ENCODE data around the gene PLA2G2E.

PLA2G2E gene

DNA sequence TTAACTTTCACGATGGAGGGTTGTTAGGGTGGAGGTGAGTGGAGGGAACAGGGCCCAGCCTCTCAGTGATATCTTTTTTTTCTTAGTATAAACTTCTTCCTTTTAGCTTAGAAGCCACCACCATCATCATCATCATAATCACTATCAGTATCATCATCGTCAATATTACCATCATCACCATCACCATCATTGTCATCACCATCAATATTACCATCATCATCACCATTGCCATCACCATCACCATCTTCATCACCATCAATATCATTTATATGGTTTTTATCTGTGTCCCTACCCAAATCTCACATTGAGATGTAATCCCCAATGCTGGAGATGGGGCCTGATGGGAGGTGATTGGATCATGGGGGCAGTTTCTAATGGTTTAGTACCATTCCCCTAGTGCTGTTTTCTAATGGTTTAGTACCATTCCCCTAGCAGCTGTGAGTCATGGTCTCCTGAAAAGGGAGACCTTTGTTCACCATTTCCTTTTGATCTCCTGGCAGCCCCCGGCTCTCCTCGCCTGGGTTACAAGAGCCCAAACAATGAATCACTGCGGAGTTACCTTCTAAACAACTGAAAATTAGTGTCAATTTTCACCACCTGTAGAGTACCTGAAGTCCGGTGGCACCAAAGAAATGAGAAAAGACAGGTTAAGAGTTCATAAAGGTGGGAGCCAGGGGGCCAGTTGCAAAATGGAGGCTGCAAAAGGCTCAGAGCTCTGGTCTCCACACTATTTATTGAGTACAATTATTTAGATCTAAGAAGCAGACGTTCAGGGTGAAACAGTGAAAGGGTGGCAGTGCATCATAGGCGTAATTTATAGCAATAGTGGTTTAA lies 3.1 kb upstream of the PLA2G2E start:
- no peak for DNase-seq

DNA sequence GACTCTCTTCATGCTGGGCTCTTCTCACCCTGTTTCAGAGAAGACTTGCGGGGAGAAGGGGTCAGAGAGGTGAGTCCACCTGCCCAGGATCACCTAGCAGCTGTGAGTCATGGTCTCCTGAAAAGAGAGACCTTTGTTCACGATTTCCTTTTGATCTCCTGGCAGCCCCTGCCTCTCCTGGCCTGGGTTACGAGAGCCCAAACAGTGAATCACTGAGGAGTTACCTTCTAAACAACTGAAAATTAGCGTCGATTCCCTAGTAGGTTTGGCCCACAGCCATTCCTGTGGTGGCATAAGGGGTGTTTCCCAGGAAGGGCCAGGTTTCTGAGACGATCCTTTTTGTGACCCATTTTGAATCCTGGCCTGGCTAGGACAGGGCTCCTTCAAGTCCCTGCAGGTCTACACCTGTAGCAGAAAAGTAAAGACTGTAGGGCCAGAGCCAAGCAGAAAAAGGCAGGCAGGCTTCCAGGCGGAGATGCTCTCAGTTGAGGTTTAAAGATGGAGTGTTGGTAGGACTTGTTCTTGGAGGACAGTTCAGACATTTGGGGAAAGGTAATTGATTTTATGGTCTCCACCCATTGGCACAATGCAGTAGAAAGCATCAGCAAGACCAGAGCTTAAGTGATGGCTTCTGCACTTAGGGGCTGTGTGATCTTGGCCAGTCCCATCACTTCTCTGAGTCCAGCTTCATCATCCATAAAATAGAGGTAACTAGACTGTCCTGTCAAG lies 2.1 kb upstream of the PLA2G2E start:
- no peak for DNase-seq

DNA sequence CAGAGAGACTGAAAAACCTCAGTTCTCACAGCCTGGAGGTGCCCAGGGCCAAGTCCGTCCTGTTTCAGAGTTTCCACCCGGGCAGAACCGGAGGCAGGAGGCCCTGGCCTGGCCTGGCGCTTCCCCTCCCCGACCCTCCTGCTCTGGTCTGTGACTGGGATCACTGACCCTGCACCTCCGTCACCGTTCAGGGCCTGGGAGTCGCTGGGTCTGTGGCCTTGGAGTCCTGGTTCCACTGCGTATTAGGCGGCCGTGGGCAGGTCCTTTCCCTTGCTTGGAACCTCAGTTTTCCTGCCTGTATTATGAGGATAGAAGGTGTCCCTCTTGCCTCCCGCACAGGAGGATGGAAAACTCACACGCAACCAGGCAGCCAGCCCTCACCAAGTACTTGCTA lies 533 bp upstream of the PLA2G2E start:
- DNase-seq, result no peak

DNA sequence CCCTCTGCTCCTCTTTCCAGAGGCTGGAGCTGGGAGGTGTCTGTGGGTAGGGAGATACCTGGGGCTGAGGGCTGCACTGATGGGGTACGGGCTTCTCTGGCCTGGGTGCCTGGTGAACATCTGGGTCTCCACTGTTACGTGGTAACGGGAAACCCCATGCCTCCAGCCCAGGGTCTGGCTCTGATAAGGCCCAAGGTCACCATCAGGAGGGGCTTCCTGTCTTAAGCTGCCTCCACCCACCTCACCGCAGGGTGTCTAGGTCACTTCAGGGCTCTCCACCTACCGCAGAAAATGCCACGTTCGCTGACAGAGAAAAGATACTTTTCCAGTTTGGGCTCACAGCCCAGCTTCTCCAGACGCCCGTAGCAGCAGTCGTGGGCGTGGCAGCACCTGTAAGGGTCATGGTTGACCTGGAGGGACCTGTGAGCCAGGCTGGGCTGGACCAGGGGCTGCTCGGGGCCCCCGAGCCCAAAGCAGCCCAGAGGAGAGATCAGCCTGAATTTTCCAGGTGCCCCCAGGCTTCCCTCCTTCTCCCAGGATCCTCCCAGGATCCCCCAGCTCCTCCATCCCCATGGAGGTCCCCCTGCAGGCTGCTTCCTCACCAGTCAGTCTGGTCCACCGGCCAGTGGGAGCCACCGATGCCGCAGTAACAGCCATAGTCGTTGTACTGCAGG lies 1.3 kb downstream of the PLA2G2E start:
- no peak for DNase-seq

DNA sequence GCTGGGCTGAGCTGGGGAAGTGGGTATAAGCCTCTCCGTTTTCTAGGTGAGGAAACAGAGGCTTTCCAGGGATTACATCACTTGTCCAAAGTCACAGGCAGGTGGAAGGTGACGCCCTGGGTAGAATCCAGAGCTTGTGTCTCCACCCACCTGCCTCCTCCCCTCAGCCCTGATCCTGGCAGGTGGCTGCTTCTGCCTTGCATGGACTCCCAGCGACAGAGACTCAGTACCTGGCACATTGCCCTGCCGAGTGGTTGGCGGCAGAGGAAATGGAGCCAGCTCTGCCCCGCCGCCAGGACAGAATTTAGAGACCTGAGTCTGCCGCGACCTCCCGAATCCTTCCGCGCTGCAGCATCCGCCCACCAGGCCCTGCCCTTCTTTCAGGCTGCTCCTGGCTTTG lies 2.1 kb downstream of the PLA2G2E start:
- DNase-seq, result no peak

DNA sequence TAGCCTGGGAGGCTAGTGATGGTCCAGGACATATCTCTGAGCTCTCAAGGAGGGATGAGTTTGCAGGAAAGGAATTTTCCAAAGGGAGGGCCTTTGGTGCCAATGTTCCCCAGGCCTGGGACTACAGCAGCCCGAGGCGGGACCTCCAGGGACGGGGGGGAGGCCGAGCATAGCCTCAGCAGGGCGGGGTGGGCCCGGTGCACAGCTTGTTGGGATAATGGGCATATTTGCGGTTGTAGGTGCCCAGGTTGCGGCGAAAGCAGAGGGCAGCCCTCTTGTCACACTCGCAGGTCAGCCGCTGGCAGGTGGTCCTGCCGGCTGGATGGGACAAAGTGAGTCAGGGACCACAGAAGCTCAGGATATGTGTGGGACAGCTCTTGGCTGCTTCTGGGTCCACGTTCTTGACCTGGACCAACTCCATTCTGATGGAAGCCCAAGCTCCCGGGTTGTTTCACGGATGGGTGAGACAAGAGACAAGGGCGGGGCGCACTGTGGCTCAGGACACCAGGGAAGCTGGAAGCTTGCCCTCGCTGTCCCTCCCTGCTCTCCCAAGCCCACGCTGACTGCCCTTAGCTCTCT lies 3.2 kb downstream of the PLA2G2E start:
- no peak for DNase-seq

DNA sequence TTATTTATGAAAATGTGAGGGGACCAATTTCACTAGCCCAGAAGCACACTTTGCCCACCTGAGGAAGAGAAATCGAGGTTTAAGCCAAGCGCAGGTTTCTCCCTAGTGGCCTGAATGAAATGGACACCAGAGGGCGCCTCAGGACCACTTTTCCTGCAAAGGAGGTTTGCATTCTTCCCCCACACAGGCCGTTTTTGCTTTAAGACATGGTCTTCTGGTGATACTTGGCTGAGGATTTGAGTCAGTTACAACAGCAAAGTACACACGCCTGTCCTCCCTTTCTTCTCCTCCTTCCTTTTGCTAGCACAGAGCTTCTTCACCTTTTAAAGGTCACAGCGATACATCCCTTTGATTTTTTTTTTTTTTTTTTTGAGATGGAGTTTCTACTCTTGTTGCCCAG lies 5.4 kb downstream of the PLA2G2E start:
- DNase-seq, result peak; percentile 81

DNA sequence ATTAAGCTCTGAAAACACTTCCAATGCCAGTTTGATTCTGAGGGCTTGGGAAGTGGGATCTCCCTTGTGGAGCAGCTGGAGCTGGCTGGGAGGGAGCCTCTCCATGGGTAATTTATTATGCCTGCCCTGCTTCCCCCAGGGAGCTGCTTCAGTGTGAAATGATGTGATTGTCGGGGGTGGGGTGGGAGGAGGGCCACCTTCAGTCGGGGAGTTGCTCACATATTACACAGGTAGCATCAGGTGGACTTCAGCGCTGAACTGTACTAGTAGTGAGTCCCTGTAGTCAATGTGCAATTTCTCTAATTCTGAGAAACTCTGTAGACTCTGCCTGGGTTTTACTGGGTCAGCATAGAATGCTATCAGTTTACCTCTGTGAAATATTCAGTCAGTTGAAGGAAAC lies 12.8 kb downstream of the PLA2G2E start:
- no peak for DNase-seq

DNA sequence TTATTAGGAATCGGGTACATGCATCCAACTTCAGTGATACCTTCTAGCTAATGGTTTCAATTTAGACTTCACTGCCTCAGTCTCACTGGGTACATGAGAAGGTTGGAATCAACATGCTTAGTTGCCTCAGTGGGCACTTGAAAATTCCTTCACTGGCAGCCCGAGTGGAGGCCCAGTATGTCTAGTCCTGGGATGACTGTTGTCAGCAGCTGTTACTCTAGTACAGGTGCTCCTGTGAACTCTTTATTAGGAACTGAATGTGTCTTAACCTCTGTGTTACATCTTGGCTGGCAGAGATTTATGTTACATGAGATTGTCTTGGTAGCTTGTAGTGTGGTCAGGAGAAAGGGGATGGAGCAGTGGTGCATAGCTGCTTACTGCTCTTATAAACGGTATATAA lies 13.4 kb downstream of the PLA2G2E start:
- DNase-seq, result no peak

DNA sequence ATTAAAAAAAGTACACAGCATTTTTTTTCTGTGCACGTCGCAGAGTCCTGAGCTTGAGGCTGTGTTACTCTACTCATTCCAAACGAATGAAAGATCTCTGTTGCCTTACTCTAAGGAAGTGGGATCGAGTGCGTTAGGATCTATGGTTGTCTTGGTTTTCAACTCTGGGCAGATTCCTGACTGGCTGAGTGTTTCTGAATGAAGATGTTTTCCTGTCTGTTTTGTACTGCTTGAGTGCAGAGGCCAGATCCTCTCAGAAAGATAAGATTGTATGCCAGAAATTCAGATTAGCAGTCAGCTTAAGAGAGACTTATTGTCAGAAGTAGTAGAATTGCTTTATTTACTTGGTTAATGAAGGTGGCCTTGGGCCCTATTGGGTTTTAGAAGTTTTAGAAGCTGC lies 14.0 kb downstream of the PLA2G2E start:
- DNase-seq, result no peak

DNA sequence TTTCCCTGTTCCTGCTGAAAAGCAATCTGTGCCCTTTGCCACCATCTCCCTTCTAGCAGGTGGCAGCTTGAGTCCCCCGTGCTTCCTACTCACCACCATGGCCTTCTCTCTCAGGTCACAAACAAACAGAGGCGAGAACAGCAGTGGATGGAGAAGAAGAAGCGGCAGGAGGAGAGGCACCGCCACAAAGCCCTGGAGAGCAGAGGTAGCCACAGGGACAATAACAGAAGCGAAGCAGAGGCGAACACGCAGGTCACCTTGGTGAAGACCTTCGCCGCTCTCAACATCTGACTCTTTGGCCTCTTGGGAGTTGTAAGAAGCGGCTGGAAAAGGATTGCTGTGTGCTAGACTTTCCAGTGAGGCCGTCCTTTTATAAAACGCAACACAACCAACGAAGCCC lies 16.0 kb downstream of the PLA2G2E start:
- no peak for DNase-seq

DNA sequence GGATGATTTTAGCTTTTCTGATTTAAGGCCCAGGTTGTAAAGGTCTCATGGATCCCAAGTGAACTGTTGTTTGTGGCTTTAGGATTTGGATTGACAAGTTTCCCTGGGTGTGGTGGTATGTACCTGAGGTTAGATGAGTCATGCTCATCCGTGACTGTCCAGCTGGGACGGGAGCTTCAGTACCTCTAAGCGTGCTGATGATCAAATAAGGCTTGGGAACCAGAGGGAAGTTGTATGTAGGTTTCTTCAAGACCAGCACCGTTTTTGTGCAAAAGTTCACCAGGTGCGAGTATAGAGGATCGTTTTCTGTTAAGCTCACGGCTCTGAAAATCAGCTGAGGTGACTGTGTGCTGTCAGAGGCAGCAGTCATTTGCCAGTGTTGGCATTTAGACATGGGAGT lies 19.8 kb downstream of the PLA2G2E start:
- no peak for DNase-seq

DNA sequence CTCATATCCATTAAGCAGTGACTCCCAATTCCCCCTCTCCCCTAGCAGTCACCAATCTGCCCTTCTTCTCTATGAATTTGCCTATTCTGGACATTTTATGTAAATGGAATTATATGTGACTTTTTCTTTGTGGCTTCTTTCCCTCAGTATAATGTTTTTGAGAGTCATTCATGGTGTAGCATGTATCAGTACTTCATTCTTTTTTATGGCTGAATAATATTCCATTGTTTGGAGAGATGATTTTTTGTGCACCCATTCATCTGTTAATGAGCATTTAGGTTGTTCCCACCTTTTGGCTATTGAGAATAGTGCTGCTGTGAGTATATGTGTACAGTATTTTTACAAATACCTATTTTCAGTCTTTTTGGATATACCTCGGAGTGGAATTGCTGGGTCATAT lies 21.8 kb downstream of the PLA2G2E start:
- DNase-seq, result no peak

DNA sequence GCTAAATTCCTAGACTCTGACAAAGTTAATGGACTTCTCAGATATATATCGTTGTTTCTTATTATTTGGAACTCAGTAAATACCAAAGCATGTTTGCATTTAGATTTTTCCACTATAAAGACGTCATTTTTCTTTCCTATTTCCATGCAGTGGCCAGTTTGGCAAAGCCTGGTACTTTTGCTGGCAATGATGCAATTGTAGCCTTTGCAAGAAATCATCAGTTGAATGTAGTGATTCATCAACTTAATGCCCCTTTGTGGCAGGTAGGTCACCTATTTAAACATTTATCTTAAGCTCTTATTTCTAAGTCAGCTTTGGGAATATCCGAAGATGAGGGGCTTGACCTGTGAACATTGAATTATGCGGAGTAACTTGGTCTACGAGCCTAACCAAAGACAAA lies 29.2 kb downstream of the PLA2G2E start:
- no peak for DNase-seq

DNA sequence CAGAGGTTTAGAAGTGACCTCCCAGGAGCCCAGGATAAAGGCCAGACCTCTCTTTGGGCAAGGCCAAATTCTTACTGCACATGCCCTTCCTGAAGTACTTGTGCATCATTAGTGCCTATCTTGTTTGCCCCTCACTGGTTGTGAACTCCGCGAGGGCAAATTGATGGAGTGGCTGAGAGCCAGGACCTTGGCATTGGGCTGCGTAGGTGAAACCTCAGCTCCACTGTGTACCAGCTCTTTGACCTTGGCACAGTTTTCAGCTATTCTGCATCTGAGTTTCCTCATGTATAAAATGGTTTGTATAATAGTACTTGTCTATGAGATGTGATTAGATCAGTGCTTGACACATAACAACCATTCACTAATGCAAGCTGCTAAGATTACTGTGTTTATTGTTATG lies 29.7 kb downstream of the PLA2G2E start:
- DNase-seq, result no peak

DNA sequence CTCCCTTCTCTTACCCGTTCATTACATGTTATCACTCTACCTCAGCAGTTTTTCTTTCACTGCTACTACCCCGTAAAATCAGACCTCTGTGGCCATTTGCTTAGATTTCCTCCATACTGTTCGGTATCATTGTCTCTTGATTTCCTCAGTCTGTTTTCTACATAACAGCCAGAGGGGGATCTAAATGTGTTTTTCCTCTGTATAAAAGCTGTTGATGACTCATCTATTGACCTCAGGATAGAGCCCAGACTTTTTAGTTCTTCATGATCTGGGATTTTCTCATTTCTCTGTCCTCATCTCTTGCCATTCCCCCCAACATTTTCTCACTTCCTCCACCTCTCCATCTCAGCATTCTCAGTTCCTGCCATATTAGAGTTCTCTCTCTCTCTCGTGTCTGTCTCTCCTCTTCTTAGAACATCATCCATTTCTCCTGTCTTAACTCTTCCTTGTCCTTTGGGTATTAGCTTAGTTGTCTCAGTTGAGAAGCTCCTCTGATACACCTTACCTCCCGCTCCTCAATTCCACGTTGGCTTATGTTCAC lies 30.7 kb downstream of the PLA2G2E start:
- DNase-seq, result no peak

DNA sequence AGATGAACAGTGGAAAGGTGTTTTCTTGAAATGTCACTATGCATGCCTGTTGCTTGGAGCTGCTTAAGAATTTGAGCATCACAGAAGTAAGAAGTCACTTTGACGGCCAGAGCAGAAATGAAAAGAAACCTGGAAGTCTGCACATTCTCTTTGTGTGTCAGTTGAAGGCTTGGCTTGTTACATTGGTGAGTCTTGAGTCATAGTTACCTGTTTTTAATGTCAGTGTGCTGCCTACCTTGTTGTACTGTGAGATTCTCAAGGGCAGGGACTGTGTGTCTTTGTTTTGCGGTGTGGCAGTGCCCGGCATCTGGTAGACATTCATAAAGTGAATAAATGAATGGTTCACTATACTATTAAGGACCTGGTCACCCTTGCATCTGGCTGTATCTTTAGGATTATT lies 31.3 kb downstream of the PLA2G2E start:
- no peak for DNase-seq

DNA sequence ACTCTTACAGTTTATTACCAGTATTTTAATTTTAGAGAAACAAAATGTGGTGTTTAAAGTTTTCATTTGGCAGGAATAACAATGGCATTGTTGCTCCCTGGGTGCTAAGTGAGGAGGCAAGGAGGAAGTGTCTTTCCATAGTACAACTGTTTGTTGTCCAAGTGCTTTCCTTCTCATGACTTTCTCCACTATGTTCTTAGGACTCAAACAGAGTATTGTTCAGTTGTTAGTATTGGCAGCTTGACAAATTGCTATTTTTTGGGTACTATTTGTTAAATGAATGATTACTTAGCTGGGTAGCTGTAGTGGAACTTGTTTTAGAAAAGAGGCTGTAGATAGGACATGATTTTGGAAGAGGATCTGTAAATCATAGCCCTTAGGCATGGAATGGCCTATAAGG lies 33.8 kb downstream of the PLA2G2E start:
- DNase-seq, result no peak

DNA sequence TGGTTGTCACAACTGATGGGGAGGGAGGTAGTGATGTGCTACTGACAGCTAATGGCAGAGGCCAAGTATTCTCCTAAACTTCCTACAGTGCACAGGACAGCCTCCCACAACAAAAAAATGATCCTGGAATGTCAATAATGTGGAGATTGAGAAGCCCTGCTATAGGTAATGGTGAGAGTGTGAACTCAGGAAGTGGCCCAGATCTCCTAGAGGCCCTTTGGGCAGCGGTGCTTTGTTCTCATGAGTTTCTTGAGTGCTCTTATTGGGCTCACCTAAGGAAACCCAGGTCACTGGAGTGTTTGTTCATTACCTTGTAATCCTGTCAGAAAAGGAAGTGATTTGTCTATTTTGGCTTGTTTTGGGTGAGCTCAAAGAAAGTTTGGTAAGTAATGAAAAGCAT lies 35.3 kb downstream of the PLA2G2E start:
- DNase-seq, result no peak

DNA sequence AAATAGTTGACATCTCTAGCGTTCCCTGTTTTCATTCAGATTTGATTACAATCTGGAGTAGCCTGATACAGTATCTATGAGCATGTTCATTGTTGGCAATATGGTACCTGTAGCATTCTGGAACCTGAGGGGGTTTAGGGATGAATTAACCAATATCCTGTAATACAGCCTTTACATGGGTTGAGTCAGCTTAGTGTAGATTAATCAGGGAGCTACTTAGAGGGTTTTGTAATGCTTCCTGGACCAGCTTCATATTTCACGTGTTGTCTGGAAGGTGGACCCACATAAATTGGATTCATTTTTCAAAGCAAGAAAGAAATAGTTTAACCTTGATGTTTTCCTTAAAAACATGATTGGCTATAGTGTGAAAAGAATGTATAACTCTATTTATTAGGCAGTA lies 37.6 kb downstream of the PLA2G2E start:
- no peak for DNase-seq

DNA sequence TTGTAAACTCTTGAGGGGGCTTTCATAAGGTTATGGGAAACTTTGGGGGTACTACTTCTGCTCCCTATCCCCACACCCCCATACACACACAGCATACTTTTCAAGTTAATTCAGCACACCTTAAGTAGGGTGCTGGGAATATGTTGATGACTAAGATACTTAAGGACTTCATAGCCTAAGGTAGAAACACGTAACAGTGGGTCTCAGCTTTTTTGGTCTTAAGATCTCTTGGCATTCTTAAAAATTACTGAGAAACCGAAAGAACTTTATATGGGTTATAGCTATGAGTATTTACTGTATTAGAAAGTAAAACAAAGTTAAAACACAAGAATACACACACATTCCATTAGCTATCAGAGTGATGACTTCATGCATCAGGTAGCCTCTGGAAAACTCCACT lies 39.1 kb downstream of the PLA2G2E start:
- DNase-seq, result no peak

DNA sequence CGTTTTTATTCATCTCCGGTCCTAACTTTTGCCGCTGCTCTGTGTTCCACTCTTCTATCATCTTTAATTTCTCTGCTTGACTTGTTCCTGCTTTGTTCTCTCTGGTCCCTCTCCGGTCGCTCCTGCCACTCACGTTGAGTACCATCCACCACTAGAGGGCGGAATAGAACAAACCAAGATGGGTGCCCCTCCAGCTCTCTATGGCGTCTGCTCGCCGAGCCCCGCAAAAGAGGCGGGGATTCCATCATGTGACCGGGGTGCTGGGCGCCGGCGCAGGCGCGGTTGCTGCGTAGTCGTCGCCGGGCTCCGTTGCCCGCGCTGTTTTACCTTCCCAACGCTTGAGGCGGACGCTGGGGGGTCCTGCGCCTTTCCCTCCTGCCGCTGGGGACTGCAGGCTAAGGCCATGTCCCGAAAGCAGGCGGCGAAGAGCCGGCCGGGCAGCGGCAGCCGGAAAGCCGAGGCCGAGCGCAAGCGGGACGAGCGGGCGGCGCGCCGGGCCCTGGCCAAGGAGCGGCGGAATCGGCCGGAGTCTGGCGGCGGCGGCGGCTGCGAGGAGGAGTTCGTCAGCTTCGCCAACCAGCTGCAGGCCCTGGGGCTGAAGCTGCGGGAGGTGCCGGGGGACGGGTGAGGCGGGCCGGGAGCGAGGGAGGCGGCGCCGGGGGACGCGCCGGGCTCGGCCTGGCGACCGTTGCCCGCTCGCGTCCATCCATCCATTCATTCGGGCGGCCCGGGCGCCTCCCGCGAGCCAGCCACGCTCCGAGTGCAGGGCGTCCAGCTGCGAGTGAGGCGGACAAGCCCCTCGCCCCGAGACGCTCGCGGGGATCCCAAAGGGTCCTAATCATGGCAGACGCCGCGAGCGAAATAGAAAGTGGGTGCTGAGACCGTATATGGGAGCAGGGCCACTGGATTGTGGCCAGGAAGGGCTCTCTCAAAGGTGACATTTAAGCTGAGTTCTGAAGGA lies 41.0 kb downstream of the PLA2G2E start, which contains the start of gene OTUD3:
OTUD3 (plus strand) TSS at position 285 of the 961 bp plus-strand sequence; CDS start at position 404, 119 bp downstream.
- peak; percentile 92 for DNase-seq

Data from stimulated activated CD4-positive, alpha-beta T cell treated with anti-CD3 and anti-CD28 coated beads, Interleukin-4, amount 100 ng/mL, for 1 hour (primary cell).